ENCODE results near the gene MYO3B.

MYO3B gene

GRCh38 chr2:170301626-170302025 is 123.7 kb downstream of the MYO3B start:
- DNase-seq (ENCODE audit: low read depth in 2 of 2), result no peak

GRCh38 chr2:170305711-170306110 is 127.8 kb downstream of the MYO3B start:
- DNase-seq (ENCODE audit: low read depth in 2 of 2), result no peak

GRCh38 chr2:170306293-170306873 is 128.4 kb downstream of the MYO3B start:
- DNase-seq (ENCODE audit: low read depth in 2 of 2), result no peak

- no peak for DNase-seq (ENCODE audit: low read depth in 2 of 2)
Measured at GRCh38 chr2:170307052-170307451, 129.1 kb downstream of the MYO3B start.

- no peak for DNase-seq (ENCODE audit: low read depth in 2 of 2)
Measured at GRCh38 chr2:170307555-170308351, 129.8 kb downstream of the MYO3B start.

GRCh38 chr2:170310876-170311502 is 133.0 kb downstream of the MYO3B start:
- peak in 1 of 2 experiments; percentile 6 for DNase-seq (ENCODE audit: low read depth in 2 of 2)

- peak in 1 of 2 experiments; percentile 6 for DNase-seq (ENCODE audit: low read depth in 2 of 2)
Measured at GRCh38 chr2:170313347-170313991, 135.5 kb downstream of the MYO3B start.

- DNase-seq (ENCODE audit: low read depth in 2 of 2), result no peak
Measured at GRCh38 chr2:170313992-170314348, 136.0 kb downstream of the MYO3B start.

GRCh38 chr2:170314744-170315447 is 136.9 kb downstream of the MYO3B start:
- no peak for DNase-seq (ENCODE audit: low read depth in 2 of 2)

- no peak for DNase-seq (ENCODE audit: low read depth in 2 of 2)
Measured at GRCh38 chr2:170320948-170321347, 143.0 kb downstream of the MYO3B start.

GRCh38 chr2:170321526-170321925 is 143.6 kb downstream of the MYO3B start:
- DNase-seq (ENCODE audit: low read depth in 2 of 2), result no peak

GRCh38 chr2:170322140-170322766 is 144.3 kb downstream of the MYO3B start:
- no peak for DNase-seq (ENCODE audit: low read depth in 2 of 2)

GRCh38 chr2:170323743-170324142 is 145.8 kb downstream of the MYO3B start:
- DNase-seq (ENCODE audit: low read depth in 2 of 2), result no peak

GRCh38 chr2:170324640-170325046 is 146.7 kb downstream of the MYO3B start:
- DNase-seq (ENCODE audit: low read depth in 2 of 2), result peak in 1 of 2 experiments; percentile 13

GRCh38 chr2:170330881-170331280 is 152.9 kb downstream of the MYO3B start:
- no peak for DNase-seq (ENCODE audit: low read depth in 2 of 2)

- DNase-seq (ENCODE audit: low read depth in 2 of 2), result no peak
Measured at GRCh38 chr2:170332676-170333402, 154.9 kb downstream of the MYO3B start.

GRCh38 chr2:170335351-170335750 is 157.4 kb downstream of the MYO3B start:
- peak in 1 of 2 experiments; percentile 5 for DNase-seq (ENCODE audit: low read depth in 2 of 2)

GRCh38 chr2:170336408-170336807 is 158.5 kb downstream of the MYO3B start:
- DNase-seq (ENCODE audit: low read depth in 2 of 2), result no peak

- no peak for DNase-seq (ENCODE audit: low read depth in 2 of 2)
Measured at GRCh38 chr2:170336916-170337315, 159.0 kb downstream of the MYO3B start.

- DNase-seq (ENCODE audit: low read depth in 2 of 2), result no peak
Measured at GRCh38 chr2:170339322-170339721, 161.4 kb downstream of the MYO3B start.

Measured in fibroblast of skin of left quadriceps (primary cell).